Stimulated activated CD4-positive, alpha-beta T cell treated with anti-CD3 and anti-CD28 coated beads, Interleukin-1b, Interleukin-23, amount 100 ng/mL, for 24 hours (primary cell): ENCODE data around the gene USP36.

Source experiments
- DNase-seq, 4 experiments: peaks; one replicate each; pipeline ENCODE4 v3.0.0-alpha.2; 2020; ENCODE audit warnings: low read depth in 4 of 4, low spot score in 1 of 4

The USP36 gene

GRCh38 chr17:78818152-78818846 lies 22.3 kb downstream of the USP36 start:
- DNase-seq, result no peak

GRCh38 chr17:78817123-78817522 lies 23.5 kb downstream of the USP36 start:
- no peak for DNase-seq

- no peak for DNase-seq
Measured at GRCh38 chr17:78815696-78816095, 24.9 kb downstream of the USP36 start.

GRCh38 chr17:78812855-78813254 lies 27.8 kb downstream of the USP36 start:
- DNase-seq, result no peak

GRCh38 chr17:78808163-78808562 lies 32.5 kb downstream of the USP36 start:
- DNase-seq, result no peak

- no peak for DNase-seq
Measured at GRCh38 chr17:78806451-78806850, 34.2 kb downstream of the USP36 start.

GRCh38 chr17:78805301-78805700 lies 35.3 kb downstream of the USP36 start:
- DNase-seq, result peak in 2 of 4 experiments; percentile 54 to 59

GRCh38 chr17:78804777-78805176 lies 35.8 kb downstream of the USP36 start:
- DNase-seq, result no peak

- no peak for DNase-seq
Measured at GRCh38 chr17:78803186-78803845, 37.3 kb downstream of the USP36 start.

GRCh38 chr17:78802459-78802858 lies 38.2 kb downstream of the USP36 start:
- no peak for DNase-seq

GRCh38 chr17:78802008-78802407 lies 38.6 kb downstream of the USP36 start:
- no peak for DNase-seq

- DNase-seq, result no peak
Measured at GRCh38 chr17:78800132-78800931, 40.3 kb downstream of the USP36 start.

- no peak for DNase-seq
Measured at GRCh38 chr17:78798695-78799559, 41.7 kb downstream of the USP36 start.

- DNase-seq, result no peak
Measured at GRCh38 chr17:78797691-78798585, 42.7 kb downstream of the USP36 start.

- DNase-seq, result no peak
Measured at GRCh38 chr17:78797213-78797612, 43.4 kb downstream of the USP36 start.

- no peak for DNase-seq
Measured at GRCh38 chr17:78796517-78796900, 44.1 kb downstream of the USP36 start.

- DNase-seq, result no peak
Measured at GRCh38 chr17:78795861-78796516, 44.6 kb downstream of the USP36 start.

- no peak for DNase-seq
Measured at GRCh38 chr17:78794864-78795640, 45.6 kb downstream of the USP36 start.

- no peak for DNase-seq
Measured at GRCh38 chr17:78794399-78794798, 46.2 kb downstream of the USP36 start.
